H1 (cell line): ENCODE data around the gene NFIA. TPM values are rescaled to one million over a fixed set of nuclear protein-coding genes. Genes with fewer than 3 reads are reported as not detected.

Source experiments
- CTCF ChIA-PET: fragments of 300-600 bp; sonication (Branson Sonifier 250); formaldehyde crosslinking; loops from one replicate; lab custom pipeline; 2021; ENCODE audit not compliant: partially characterized antibody; lab: Charles Lee
- POLR2A ChIA-PET: fragments of 300-600 bp; sonication (Branson Sonifier 250); formaldehyde crosslinking; loops from one replicate; lab custom pipeline; 2021; ENCODE audit warnings: inconsistent platforms; ENCODE audit not compliant: partially characterized antibody; lab: Charles Lee
- DNase-seq, 2 experiments: peaks; one replicate each; pipeline versions ENCODE4 v3.0.0 to v3.0.0-alpha.2; 2010 to 2022; ENCODE audit warnings: low spot score in 2 of 2, low read depth in 1 of 2, mixed read lengths in 1 of 2
- FAIRE-seq: peaks from 2 replicates; lab custom pipeline; 2011; peaks lifted over from hg19 to GRCh38; lab: Jason Lieb, UNC
- H2AFZ ChIP-seq: 2 replicates; pipeline ENCODE4 v1.8.1; 2012; ENCODE audit warnings: low read length, inconsistent platforms
- H2AK5ac ChIP-seq: 2 replicates; pipeline ENCODE4 v1.6.1; 2013; ENCODE audit warnings: low read depth, low read length
- H2BK120ac ChIP-seq: replicated peaks from 2 replicates; pipeline ENCODE3; 2013; ENCODE audit warnings: low read depth, low read length, inconsistent platforms
- H2BK12ac ChIP-seq: 2 replicates; pipeline ENCODE4 v1.6.1; 2013; ENCODE audit warnings: low read depth, low read length
- H2BK15ac ChIP-seq: 2 replicates; pipeline ENCODE4 v1.6.1; 2013; ENCODE audit warnings: low read length
- H2BK20ac ChIP-seq: 2 replicates; pipeline ENCODE4 v1.6.1; 2013; ENCODE audit warnings: low read length
- H2BK5ac ChIP-seq: 2 replicates; pipeline ENCODE4 v1.6.1; 2013; ENCODE audit warnings: low read depth, low read length
- H3K14ac ChIP-seq: 2 replicates; pipeline ENCODE4 v1.6.1; 2013; ENCODE audit warnings: inconsistent platforms; ENCODE audit not compliant: insufficient read length
- H3K18ac ChIP-seq: 2 replicates; pipeline ENCODE4 v1.6.1; 2013; ENCODE audit warnings: low read length; ENCODE audit errors: extremely low read depth
- H3K23ac ChIP-seq: 2 replicates; pipeline ENCODE4 v1.6.1; 2013; ENCODE audit warnings: inconsistent platforms; ENCODE audit not compliant: insufficient read length
- H3K23me2 ChIP-seq: 2 replicates; pipeline ENCODE4 v1.6.1; 2013; ENCODE audit warnings: low read depth, low read length
- H3K27ac ChIP-seq: 2 replicates; pipeline ENCODE4 v1.6.1; 2011; ENCODE audit warnings: low read depth, low read length, inconsistent platforms
- H3K27me3 ChIP-seq, 4 experiments: replicated peaks in 1 of 4; 1 replicate in 1 of 4; 2 replicates in 3 of 4; pipeline versions ENCODE4 v1.6.1 to v1.8.1; 2011 to 2013; ENCODE audit warnings: low read length in 3 of 4, mild to moderate bottlenecking in 3 of 4, inconsistent platforms in 2 of 4, mixed read lengths in 2 of 4, moderate library complexity in 1 of 4; ENCODE audit not compliant: control insufficient read depth in 3 of 4, insufficient read depth in 3 of 4; ENCODE audit errors: extremely low read depth in 1 of 4
- H3K36me3 ChIP-seq, 4 experiments: 2 replicates each; pipeline versions ENCODE4 v1.6.1 to v1.8.1; 2011 to 2013; ENCODE audit warnings: mild to moderate bottlenecking in 4 of 4, low read length in 3 of 4, moderate library complexity in 2 of 4, control low read depth in 1 of 4, inconsistent platforms in 1 of 4; ENCODE audit not compliant: insufficient read depth in 4 of 4, control insufficient read depth in 2 of 4
- H3K4ac ChIP-seq: replicated peaks from 2 replicates; pipeline ENCODE3; 2013; ENCODE audit warnings: low read length, low read depth, mixed read lengths, inconsistent platforms; ENCODE audit not compliant: insufficient read length
- H3K4me1 ChIP-seq, 4 experiments: replicated peaks in 1 of 4; 1 replicate in 1 of 4; 2 replicates in 3 of 4; pipeline versions ENCODE4 v1.6.1 to v1.8.1; 2011 to 2013; ENCODE audit warnings: low read length in 3 of 4, inconsistent platforms in 2 of 4, mixed read lengths in 1 of 4; ENCODE audit not compliant: insufficient read depth in 4 of 4, control insufficient read depth in 3 of 4
- H3K4me2 ChIP-seq, 2 experiments: 2 replicates each; pipeline versions ENCODE4 v1.6.1 to v1.8.1; 2011 to 2013; ENCODE audit warnings: low read depth in 2 of 2, low read length in 2 of 2, control low read depth in 1 of 2, inconsistent platforms in 1 of 2, mild to moderate bottlenecking in 1 of 2; ENCODE audit not compliant: insufficient read depth in 1 of 2
- H3K4me3 ChIP-seq, 4 experiments: fragments of 200-600, 300-600 bp in 1 of 4; sonication (generic), shearing (Covaris generic), sonication (Bioruptor Twin) in 1 of 4; 2 replicates each; pipeline versions ENCODE4 v1.5.1 to v1.8.1; 2011 to 2016; ENCODE audit warnings: low read length in 4 of 4, low read depth in 3 of 4, control low read depth in 2 of 4, inconsistent platforms in 2 of 4, mild to moderate bottlenecking in 2 of 4, mixed read lengths in 1 of 4, moderate library complexity in 1 of 4; ENCODE audit not compliant: insufficient read depth in 2 of 4; ENCODE audit errors: extremely low read depth in 1 of 4
- H3K56ac ChIP-seq: replicated peaks from 2 replicates; pipeline ENCODE3; 2013; ENCODE audit warnings: low read depth, mild to moderate bottlenecking, mixed read lengths, low read length, inconsistent platforms; ENCODE audit not compliant: insufficient read length
- H3K79me1 ChIP-seq: 2 replicates; pipeline ENCODE4 v1.6.1; 2013; ENCODE audit warnings: low read depth, low read length, control low read depth
- H3K79me2 ChIP-seq, 2 experiments: 2 replicates each; pipeline versions ENCODE4 v1.6.1 to v1.8.1; 2012 to 2013; ENCODE audit warnings: low read length in 2 of 2, mild to moderate bottlenecking in 2 of 2, inconsistent platforms in 1 of 2; ENCODE audit not compliant: insufficient read depth in 2 of 2, control insufficient read depth in 1 of 2
- H3K9ac ChIP-seq, 4 experiments: replicated peaks in 1 of 4; 1 replicate in 1 of 4; 2 replicates in 3 of 4; pipeline versions ENCODE4 v1.6.1 to v1.8.1; 2011 to 2013; ENCODE audit warnings: low read depth in 3 of 4, low read length in 3 of 4, control low read depth in 2 of 4, mild to moderate bottlenecking in 2 of 4, moderate library complexity in 2 of 4, inconsistent platforms in 1 of 4; ENCODE audit errors: extremely low read depth in 1 of 4
- H3K9me3 ChIP-seq, 2 experiments: 2 replicates each; pipeline versions ENCODE4 v1.6.1 to v1.8.1; 2012 to 2013; ENCODE audit warnings: mild to moderate bottlenecking in 2 of 2, moderate library complexity in 2 of 2, control low read depth in 1 of 2, inconsistent platforms in 1 of 2, low read depth in 1 of 2, low read length in 1 of 2, mixed read lengths in 1 of 2; ENCODE audit not compliant: insufficient read depth in 2 of 2
- H4K20me1 ChIP-seq, 2 experiments: replicated peaks in 1 of 2; 2 replicates each; pipeline versions ENCODE3 to v1.8.1; 2011 to 2013; ENCODE audit warnings: inconsistent platforms in 2 of 2, low read length in 2 of 2, mild to moderate bottlenecking in 1 of 2; ENCODE audit not compliant: insufficient read depth in 2 of 2, control insufficient read depth in 1 of 2
- H4K5ac ChIP-seq: 2 replicates; pipeline ENCODE4 v1.6.1; 2013; ENCODE audit warnings: low read length, low read depth, mixed read lengths, inconsistent platforms; ENCODE audit not compliant: insufficient read length
- H4K8ac ChIP-seq: 2 replicates; pipeline ENCODE4 v1.8.0; 2013; ENCODE audit warnings: mild to moderate bottlenecking, moderate library complexity, low read length, inconsistent platforms; ENCODE audit not compliant: insufficient read depth; ENCODE audit errors: extremely low read depth
- H4K91ac ChIP-seq: replicated peaks from 2 replicates; pipeline ENCODE3; 2013; ENCODE audit warnings: low read length, mixed read lengths, inconsistent platforms; ENCODE audit not compliant: insufficient read length
- ATF2 ChIP-seq: IDR thresholded peaks from 2 replicates; pipeline ENCODE4 v1.6.1; 2012; ENCODE audit warnings: low read length, inconsistent platforms
- ATF3 ChIP-seq: IDR thresholded peaks from 2 replicates; pipeline ENCODE4 v1.6.1; 2011; ENCODE audit warnings: low read depth, mild to moderate bottlenecking, low read length; ENCODE audit not compliant: insufficient read depth
- CTCF ChIP-seq, 3 experiments: IDR thresholded peaks; 1 replicate in 2 of 3; 2 replicates in 1 of 3; pipeline versions ENCODE4 v1.5.1 to v1.6.1; 2011; ENCODE audit warnings: low read length in 3 of 3, mild to moderate bottlenecking in 3 of 3, inconsistent platforms in 2 of 3, low read depth in 1 of 3, moderate library complexity in 1 of 3; ENCODE audit not compliant: insufficient read depth in 1 of 3; ENCODE audit errors: control extremely low read depth in 1 of 3
- HDAC6 ChIP-seq: IDR thresholded peaks from one replicate; pipeline ENCODE4 v1.7.1; 2012; ENCODE audit warnings: low read depth, mild to moderate bottlenecking, inconsistent platforms, low read length, moderate library complexity
- KDM5A ChIP-seq: fragments of 200-600 bp; IDR thresholded peaks from 2 replicates; pipeline ENCODE4 v1.7.1; 2012; ENCODE audit warnings: mild to moderate bottlenecking, low read length, inconsistent platforms, mixed read lengths
- SP4 ChIP-seq: IDR thresholded peaks from 2 replicates; pipeline ENCODE4 v1.6.1; 2012; ENCODE audit warnings: low read length, inconsistent platforms
- SRF ChIP-seq: IDR thresholded peaks from 2 replicates; pipeline ENCODE4 v1.6.1; 2011; ENCODE audit warnings: mild to moderate bottlenecking, low read depth, low read length, moderate library complexity
- USF2 ChIP-seq: IDR thresholded peaks from 2 replicates; pipeline ENCODE4 v1.6.1; 2011; ENCODE audit warnings: low read length, improper control_type of control experiment
- WGBS, 2 experiments: shearing (Covaris generic) in 1 of 2; methylation state at CpG; one replicate each; pipeline versions ENCODE4 v1.1.6 to v1.1.7; 2013 to 2015; ENCODE audit warnings: low lambda C conversion rate in 2 of 2, mixed read lengths in 2 of 2, inconsistent platforms in 1 of 2, low coverage in 1 of 2, missing lambda C conversion rate in 1 of 2; ENCODE audit not compliant: insufficient replicate concordance in 2 of 2, insufficient coverage in 1 of 2, insufficient read length in 1 of 2; ENCODE audit errors: extremely low coverage in 1 of 2, missing lambda C conversion rate in 1 of 2; 5-methylcytosine and 5-hydroxymethylcytosine counted together
- polyA plus RNA-seq, 7 experiments: library from polyadenylated mRNA; depleted of rRNA in 3 of 7; stranded (reverse) in 5 of 7; unstranded in 2 of 7; fragments of >200 nt in 5 of 7; fragments of 200-250 nt in 2 of 7; gene quantifications; 1 replicate in 5 of 7; 2 replicates in 1 of 7; 4 replicates in 1 of 7; pipeline versions ENCODE4 v1.2.1 to v1.2.3, GENCODE V29; 2011 to 2013; ENCODE audit warnings: missing spikeins in 2 of 7, mixed read lengths in 2 of 7
- total RNA-seq: library from RNA; stranded (reverse); fragmentation: NEBNext Ultra II Directional; extraction: Animal tissue kit (Norgen Biotek cat#: 25700); gene quantifications from 2 replicates; pipeline ENCODE4 v1.2.1, GENCODE V29; 2021

NFIA gene
- total and polyA plus RNA-seq, 2 of the 8 experiments (the other 6 are each of a cell fraction or from before 2014, with no cell fraction given), result 1.8 to 2.3 TPM

GRCh38 chr1:61115436-61115835 is 33.1 kb downstream of the NFIA start:
- H3K36me3 ChIP-seq, result no peaks in the 10 kb centered on the region
- H3K9ac ChIP-seq, result no peak overlapping the region
- no peaks in the 10 kb centered on the region for H3K79me1 ChIP-seq
- no peak overlapping the region for H3K27ac ChIP-seq
- no peak overlapping the region for H2BK12ac ChIP-seq
- H3K4ac ChIP-seq, result no peak overlapping the region
- H3K4me1 ChIP-seq, result peaks cover 0 to 7% (median under 1%) of the 10 kb centered on the region in 4 experiments; a peak in 2 of 7 replicates
- POLR2A ChIA-PET, result no interaction called here
- no peaks in the 10 kb centered on the region for H4K20me1 ChIP-seq
- WGBS, 2 experiments, result 88% methylated on average over 7 of the region's 7 CpGs; no CpG with 5 or more reads in 1 of the 2 experiments
- no peak overlapping the region for H4K5ac ChIP-seq
- H2BK15ac ChIP-seq, result no peak overlapping the region
- no peak for DNase-seq
- H4K91ac ChIP-seq, result no peak overlapping the region
- no peak overlapping the region for H2AFZ ChIP-seq
- no peaks in the 10 kb centered on the region for H3K23me2 ChIP-seq
- no peaks in the 10 kb centered on the region for H3K79me2 ChIP-seq
- H2AK5ac ChIP-seq, result no peak overlapping the region; the same call in 1 of the 2 replicates
- no peak overlapping the region for H3K23ac ChIP-seq
- H3K56ac ChIP-seq, result no peak overlapping the region
- FAIRE-seq, result no peak
- no peak overlapping the region for H4K8ac ChIP-seq
- H3K4me2 ChIP-seq, result no peak overlapping the region
- H3K18ac ChIP-seq, result no peak overlapping the region
- no peak overlapping the region for H3K14ac ChIP-seq
- CTCF ChIA-PET, result no interaction called here
- H3K4me3 ChIP-seq, result no peak overlapping the region
- H2BK5ac ChIP-seq, result no peak overlapping the region
- no peaks in the 10 kb centered on the region for H3K27me3 ChIP-seq
- no peak overlapping the region for H2BK20ac ChIP-seq
- H3K9me3 ChIP-seq, result no peaks in the 10 kb centered on the region
- H2BK120ac ChIP-seq, result no peak overlapping the region
- TF ChIP-seq KDM5A (no peak), USF2 (no peak), HDAC6 (no peak), SP4 (no peak), CTCF (IDR thresholded peaks at IDR 0.05; ENCODE audit: control extremely low read depth in 1 of 3, insufficient read depth in 1 of 3, low read depth in 1 of 3, low read length in 3 of 3) (no peak), ATF2 (no peak), ATF3 (no peak), SRF (no peak)
